DOHH2 (cell line): Measurements from ENCODE around the gene SRC.

Experiments
- EZH2phosphoT487 ChIP-seq: fragments of 200-600 bp; sonication (generic); IDR thresholded peaks from 2 replicates; pipeline ENCODE4 v1.6.1; 2017; ENCODE audit warnings: borderline replicate concordance, mild to moderate bottlenecking, antibody characterized with exemption, low read length, moderate library complexity, mixed read lengths
- TF ChIP-seq, protein P1 (sequence below): fragments of 200-600 bp; sonication (generic); IDR thresholded peaks from one replicate; pipeline ENCODE4 v1.5.1; 2014; ENCODE audit warnings: antibody characterized with exemption, mild to moderate bottlenecking, low read depth, low read length; ENCODE audit not compliant: poor library complexity, severe bottlenecking

DNA sequence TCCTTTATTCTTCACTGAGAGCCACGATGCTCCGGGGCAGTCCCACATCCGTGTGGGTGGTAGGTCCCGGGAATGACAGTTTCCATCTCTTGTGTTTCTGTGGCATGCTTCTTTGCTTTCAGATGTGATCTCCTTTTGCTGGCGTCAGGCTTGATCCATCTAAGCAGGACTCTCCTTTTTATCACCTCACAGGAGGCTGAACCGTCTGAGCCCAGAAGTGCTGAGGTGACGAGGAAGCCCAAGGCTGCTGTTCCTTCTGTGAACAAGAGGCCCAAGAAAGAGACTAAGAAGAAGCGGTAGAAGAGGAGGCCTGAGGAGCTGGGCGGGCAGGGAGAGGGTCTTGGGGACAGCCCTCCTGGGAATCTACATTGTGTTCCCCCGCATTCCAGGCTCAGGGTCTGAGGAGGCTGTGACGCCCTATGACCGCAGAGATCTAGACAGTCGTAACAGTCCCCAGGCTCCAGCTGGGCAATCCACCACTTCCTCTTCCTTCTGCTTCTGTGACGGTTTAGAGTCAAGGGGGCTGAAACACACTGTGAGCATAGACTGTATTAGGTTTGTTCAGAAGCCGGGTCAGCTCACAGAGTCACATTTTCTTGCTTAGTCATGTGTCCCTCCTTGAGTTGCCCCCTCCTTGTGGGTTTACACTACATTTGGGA, 29.7 kb upstream of the SRC start:
- TF ChIP-seq, protein P1, sequence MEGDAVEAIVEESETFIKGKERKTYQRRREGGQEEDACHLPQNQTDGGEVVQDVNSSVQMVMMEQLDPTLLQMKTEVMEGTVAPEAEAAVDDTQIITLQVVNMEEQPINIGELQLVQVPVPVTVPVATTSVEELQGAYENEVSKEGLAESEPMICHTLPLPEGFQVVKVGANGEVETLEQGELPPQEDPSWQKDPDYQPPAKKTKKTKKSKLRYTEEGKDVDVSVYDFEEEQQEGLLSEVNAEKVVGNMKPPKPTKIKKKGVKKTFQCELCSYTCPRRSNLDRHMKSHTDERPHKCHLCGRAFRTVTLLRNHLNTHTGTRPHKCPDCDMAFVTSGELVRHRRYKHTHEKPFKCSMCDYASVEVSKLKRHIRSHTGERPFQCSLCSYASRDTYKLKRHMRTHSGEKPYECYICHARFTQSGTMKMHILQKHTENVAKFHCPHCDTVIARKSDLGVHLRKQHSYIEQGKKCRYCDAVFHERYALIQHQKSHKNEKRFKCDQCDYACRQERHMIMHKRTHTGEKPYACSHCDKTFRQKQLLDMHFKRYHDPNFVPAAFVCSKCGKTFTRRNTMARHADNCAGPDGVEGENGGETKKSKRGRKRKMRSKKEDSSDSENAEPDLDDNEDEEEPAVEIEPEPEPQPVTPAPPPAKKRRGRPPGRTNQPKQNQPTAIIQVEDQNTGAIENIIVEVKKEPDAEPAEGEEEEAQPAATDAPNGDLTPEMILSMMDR = no peak
- TF ChIP-seq EZH2phosphoT487 = no peak
